Immature natural killer cell (primary cell): ENCODE data around the gene LIN52. TPM values are rescaled to one million over a fixed set of nuclear protein-coding genes. Genes with fewer than 3 reads are reported as not detected.

Experiments used
- DNase-seq, 3 donors: peaks; one replicate each; pipeline ENCODE4 v3.0.0; 2022; ENCODE audit warnings: mixed read lengths in 1 of 3
- H3K27ac Mint-ChIP-seq, 6 donors: one replicate each; pipeline ENCODE4 v1.8.0; 2020; ENCODE audit warnings: mixed read lengths in 6 of 6, mild to moderate bottlenecking in 5 of 6, inconsistent platforms in 4 of 6, moderate library complexity in 3 of 6
- H3K27me3 Mint-ChIP-seq, 3 donors: one replicate each; pipeline ENCODE4 v1.8.0; 2020 to 2021; ENCODE audit warnings: low read depth in 3 of 3, mild to moderate bottlenecking in 3 of 3, mixed read lengths in 3 of 3, moderate library complexity in 3 of 3, inconsistent platforms in 1 of 3
- H3K36me3 Mint-ChIP-seq, 3 donors: one replicate each; pipeline ENCODE4 v1.8.0; 2020; ENCODE audit warnings: mixed read lengths in 3 of 3, inconsistent platforms in 2 of 3, mild to moderate bottlenecking in 2 of 3
- H3K4me1 Mint-ChIP-seq, 2 donors: one replicate each; pipeline ENCODE4 v1.8.0; 2020; ENCODE audit warnings: inconsistent platforms in 2 of 2, mild to moderate bottlenecking in 2 of 2, mixed read lengths in 2 of 2, moderate library complexity in 1 of 2
- H3K4me3 Mint-ChIP-seq, 5 donors: one replicate each; pipeline ENCODE4 v1.8.0; 2020; ENCODE audit warnings: mild to moderate bottlenecking in 5 of 5, mixed read lengths in 5 of 5, inconsistent platforms in 3 of 5, moderate library complexity in 3 of 5
- H3K9me3 Mint-ChIP-seq, 6 donors: one replicate each; pipeline ENCODE4 v1.8.0; 2020; ENCODE audit warnings: mild to moderate bottlenecking in 6 of 6, mixed read lengths in 6 of 6, inconsistent platforms in 4 of 6, moderate library complexity in 3 of 6
- polyA plus RNA-seq, 3 donors: library from polyadenylated mRNA; unstranded; fragments of 300-500 nt; fragmentation: Illumina TruSeq; gene quantifications; one replicate each; pipeline ENCODE4 v1.2.3, GENCODE V29; 2021

LIN52 gene
- polyA plus RNA-seq, 3 donors from 2014 or later: 14.0 to 19.8 (median 16.3) TPM

DNA sequence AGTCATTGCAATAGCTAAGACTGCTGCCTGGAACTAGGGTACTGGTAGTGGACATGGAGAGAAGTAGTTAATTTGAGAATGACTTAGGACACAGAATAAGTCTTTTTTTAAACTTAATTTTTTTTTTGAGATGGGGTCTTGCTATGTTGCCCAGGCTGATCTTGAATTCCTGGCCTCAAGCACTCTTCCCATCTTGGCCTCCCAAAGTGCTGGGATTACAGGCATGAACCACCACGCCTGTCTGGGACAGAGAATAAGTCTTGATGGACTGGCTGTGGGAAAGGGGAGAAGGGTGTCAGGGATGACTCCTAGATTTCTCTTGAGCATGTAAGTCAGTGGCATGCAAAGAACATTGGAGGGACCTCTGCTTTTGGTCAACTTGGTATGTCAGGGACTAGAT, 42.9 kb downstream of the LIN52 start:
- Mint-ChIP-seq H3K4me1 (no peaks in the 10 kb centered on the region), H3K4me3 (no peak overlapping the region), H3K27ac (no peak overlapping the region), H3K9me3 (no peaks in the 10 kb centered on the region), H3K27me3 (peaks cover 0 to 2% (median 0%) of the 10 kb centered on the region in 3 donors), H3K36me3 (peaks cover 0 to 15% (median 13%) of the 10 kb centered on the region in 3 donors)
- no peak for DNase-seq

DNA sequence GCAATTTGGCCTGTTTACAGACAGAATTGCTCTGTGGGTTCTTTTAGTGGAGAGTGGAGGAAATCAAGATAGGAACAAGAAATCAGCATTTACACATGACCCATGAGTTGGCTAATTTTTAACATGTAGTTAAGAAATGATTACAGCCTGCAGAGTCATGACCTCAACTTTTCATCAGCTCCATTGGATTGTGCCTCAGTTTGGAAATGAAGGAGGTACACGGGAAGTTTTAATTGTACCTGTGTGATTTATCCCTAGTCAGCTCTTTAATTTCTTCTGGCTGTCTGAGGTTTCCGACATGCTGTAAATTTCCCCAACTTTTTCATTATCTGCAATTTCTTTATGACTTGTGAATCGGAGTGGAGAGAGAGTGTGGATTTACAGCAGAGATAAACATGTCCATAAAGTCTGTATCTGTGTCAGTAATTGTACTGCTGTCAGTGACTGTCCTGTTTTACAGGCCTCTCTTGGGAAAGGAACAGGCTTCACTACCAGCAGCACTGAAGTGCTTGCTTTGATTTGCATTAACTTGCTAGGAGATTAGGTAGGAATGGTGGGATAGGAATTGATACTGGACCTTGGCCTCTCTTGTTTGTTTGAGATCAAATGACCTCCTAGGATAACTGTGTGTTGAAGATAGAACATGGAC, 49.2 kb downstream of the LIN52 start:
- peaks cover 0 to 2% (median 0%) of the 10 kb centered on the region in 3 donors for H3K27me3 Mint-ChIP-seq
- peaks cover 18 to 27% of the 10 kb centered on the region in 2 donors for H3K4me1 Mint-ChIP-seq
- no peak overlapping the region for H3K4me3 Mint-ChIP-seq
- no peaks in the 10 kb centered on the region for H3K36me3 Mint-ChIP-seq
- no peak for DNase-seq
- peak overlapping the region in 4 of 6 donors; percentile 2 to 12 (median 6) for H3K27ac Mint-ChIP-seq
- no peaks in the 10 kb centered on the region for H3K9me3 Mint-ChIP-seq

DNA sequence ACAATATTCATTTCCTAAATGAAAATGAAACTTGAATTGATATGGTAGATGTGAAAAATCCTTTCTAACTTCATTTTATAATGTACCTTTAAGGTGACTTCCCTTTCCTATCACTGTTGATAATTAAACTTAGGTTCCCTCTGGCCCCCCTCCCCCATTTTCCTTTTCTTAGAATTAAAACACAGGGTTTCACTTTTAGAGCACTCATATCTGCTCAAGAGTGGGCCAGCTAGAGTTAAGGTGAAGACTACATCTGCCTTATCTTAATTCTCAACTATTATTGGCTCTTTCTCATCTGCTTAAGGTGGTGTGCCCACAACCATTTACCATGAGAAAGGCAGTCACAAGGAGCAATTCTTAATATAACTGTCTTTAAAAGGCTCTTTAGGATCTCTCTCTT, 49.7 kb downstream of the LIN52 start:
- no peak for DNase-seq
- peak overlapping the region in 4 of 6 donors; percentile 2 to 12 (median 6) for H3K27ac Mint-ChIP-seq
- no peak overlapping the region for H3K4me3 Mint-ChIP-seq
- H3K9me3 Mint-ChIP-seq: no peaks in the 10 kb centered on the region
- peaks cover 18 to 27% of the 10 kb centered on the region in 2 donors for H3K4me1 Mint-ChIP-seq
- peaks cover 0 to 2% (median 0%) of the 10 kb centered on the region in 3 donors for H3K27me3 Mint-ChIP-seq
- no peaks in the 10 kb centered on the region for H3K36me3 Mint-ChIP-seq

DNA sequence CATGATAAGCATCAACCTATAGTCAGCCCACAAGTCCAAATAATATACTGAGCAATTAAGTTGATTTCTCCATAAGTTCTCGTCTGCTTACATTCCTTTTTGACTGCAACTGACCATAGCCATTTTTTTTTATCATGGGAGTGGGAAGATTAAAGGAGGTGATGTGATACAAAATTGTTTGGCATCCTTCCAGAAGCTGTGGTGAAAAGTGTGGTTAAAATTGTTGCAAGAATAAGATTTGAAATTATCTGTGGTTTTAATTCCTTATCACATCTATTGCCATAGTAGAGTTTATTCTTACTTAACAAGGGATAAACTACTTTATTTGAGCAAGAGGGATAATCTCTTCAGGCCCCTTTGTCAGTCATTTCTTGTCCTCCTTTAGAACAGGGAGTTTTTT, 50.7 kb downstream of the LIN52 start:
- Mint-ChIP-seq H3K27ac (peak overlapping the region in 1 of 6 donors; percentile 56), H3K4me3 (no peak overlapping the region), H3K4me1 (peaks cover 18 to 27% of the 10 kb centered on the region in 2 donors), H3K36me3 (no peaks in the 10 kb centered on the region), H3K9me3 (no peaks in the 10 kb centered on the region), H3K27me3 (no peaks in the 10 kb centered on the region)
- no peak for DNase-seq

DNA sequence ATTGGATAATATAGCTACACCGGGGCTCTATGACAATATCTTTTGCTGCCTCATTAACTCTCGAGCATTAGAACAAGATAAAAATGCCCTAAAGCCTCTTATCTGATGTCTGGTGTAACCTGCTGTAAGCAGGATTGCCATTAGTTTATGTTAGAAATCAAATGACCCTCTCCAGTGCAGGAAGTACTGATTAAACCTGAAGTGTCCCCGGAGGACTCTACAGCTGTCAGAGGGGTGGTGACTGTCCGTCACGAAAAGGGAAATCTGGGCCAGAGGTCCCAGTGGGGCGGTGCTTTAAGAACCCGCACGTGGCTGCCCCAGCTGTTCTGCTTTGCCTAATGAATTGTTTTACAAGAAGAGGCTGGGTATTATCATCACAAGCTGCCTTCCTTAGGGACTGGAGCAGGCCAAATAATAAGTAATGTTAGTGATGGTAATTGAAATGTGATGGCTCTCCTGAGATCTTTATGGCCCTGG, 55.7 kb downstream of the LIN52 start:
- Mint-ChIP-seq H3K27ac (no peak overlapping the region), H3K36me3 (peaks cover 0 to 3% (median 0%) of the 10 kb centered on the region in 3 donors), H3K4me3 (no peak overlapping the region), H3K4me1 (peaks cover 22 to 24% of the 10 kb centered on the region in 2 donors), H3K9me3 (no peaks in the 10 kb centered on the region), H3K27me3 (no peaks in the 10 kb centered on the region)
- DNase-seq: no peak

DNA sequence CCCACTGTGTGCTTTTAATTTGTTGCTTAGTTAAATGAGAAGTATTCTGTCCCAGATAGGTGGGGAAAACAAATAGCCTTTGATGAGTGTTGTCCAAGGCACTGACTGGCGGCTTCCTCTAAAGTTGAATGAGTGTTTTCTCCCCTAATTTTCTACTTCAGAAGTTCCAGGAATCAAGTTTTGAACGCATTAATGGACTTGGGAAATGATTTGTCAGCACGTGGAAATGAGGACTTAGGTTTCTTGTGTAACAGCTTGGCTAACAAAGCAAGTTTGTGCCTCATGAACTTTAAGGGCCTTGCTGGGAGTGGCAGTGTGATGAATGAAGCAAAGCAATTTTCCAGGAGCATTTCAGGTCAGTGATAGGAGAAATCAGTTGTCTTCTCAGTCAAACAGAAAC, 56.9 kb downstream of the LIN52 start:
- Mint-ChIP-seq H3K27me3 (no peaks in the 10 kb centered on the region), H3K9me3 (no peaks in the 10 kb centered on the region), H3K4me3 (no peak overlapping the region), H3K36me3 (peaks cover 0 to 8% (median 0%) of the 10 kb centered on the region in 3 donors), H3K27ac (no peak overlapping the region), H3K4me1 (peaks cover 20 to 24% of the 10 kb centered on the region in 2 donors)
- no peak for DNase-seq

DNA sequence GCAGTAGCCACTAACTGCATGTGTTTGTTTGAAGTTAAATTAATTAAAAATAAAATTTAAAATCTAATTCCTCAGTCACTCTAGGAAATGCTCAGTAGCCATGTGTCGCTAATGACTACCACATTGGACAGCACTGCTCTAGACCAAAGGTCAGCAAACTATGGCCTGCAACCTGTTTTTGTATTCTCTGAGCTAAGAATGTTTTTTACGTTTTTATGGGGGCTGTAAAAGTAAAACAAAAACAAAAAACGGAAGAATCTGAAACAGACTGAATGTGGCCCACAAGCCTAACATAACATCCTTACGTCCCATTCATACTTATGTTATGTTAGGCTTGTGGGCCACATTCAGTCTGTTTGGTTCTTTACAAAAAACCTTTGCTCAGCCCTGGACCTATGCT, 57.8 kb downstream of the LIN52 start:
- Mint-ChIP-seq H3K4me1 (peaks cover 20 to 24% of the 10 kb centered on the region in 2 donors), H3K4me3 (no peak overlapping the region), H3K36me3 (peaks cover 0 to 8% (median 0%) of the 10 kb centered on the region in 3 donors), H3K27ac (no peak overlapping the region), H3K9me3 (no peaks in the 10 kb centered on the region), H3K27me3 (no peaks in the 10 kb centered on the region)
- DNase-seq: no peak

DNA sequence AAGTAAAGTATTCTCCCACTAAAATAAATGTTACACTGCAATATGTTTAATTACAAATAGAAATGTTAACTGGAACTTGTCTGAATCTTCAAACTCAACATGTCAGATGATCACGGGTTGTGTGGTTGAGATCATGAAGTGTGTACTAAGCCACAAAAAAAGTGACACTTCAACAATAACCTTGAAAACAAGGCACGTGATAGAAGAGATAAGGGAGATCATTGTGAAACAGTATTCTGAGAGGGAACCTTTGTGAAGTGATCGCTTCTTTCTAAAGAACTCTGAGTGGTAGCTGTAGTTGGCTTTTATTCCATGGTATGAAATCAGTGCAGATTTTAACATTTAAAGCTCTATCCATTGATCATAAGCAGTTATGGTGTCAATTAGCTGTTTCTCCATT, 60.0 kb downstream of the LIN52 start:
- Mint-ChIP-seq H3K4me3 (peak overlapping the region in 1 of 5 donors; percentile 43), H3K36me3 (peaks cover 0 to 8% (median 0%) of the 10 kb centered on the region in 3 donors), H3K9me3 (no peaks in the 10 kb centered on the region), H3K4me1 (peaks cover 20 to 24% of the 10 kb centered on the region in 2 donors), H3K27me3 (no peaks in the 10 kb centered on the region), H3K27ac (peak overlapping the region; percentile 23 to 77 (median 45))
- DNase-seq: peak; percentile 26 to 40 (median 27)

DNA sequence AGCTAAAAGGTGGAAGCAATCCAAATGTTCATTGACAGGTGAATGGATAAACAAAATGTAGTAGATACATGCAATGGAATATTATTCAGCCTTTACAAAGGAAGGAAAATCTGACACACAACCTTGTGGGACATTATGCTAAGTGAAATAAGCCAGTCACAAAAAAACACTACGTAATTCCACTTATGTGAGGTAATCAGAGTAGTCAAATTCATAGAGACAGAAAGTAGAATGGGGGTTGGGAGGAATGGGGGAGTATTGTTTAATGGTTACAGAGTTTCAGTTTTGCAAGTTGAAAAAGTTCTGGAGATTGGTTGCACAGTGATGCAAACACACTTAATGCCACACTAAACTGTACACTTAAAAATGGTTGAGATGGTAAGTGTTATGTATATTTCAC, 62.8 kb downstream of the LIN52 start:
- Mint-ChIP-seq H3K4me3 (no peak overlapping the region), H3K36me3 (peaks cover 0 to 8% (median 0%) of the 10 kb centered on the region in 3 donors), H3K27ac (no peak overlapping the region), H3K9me3 (no peaks in the 10 kb centered on the region), H3K4me1 (peaks cover 20 to 24% of the 10 kb centered on the region in 2 donors), H3K27me3 (peaks cover 0 to 2% (median 0%) of the 10 kb centered on the region in 3 donors)
- no peak for DNase-seq

DNA sequence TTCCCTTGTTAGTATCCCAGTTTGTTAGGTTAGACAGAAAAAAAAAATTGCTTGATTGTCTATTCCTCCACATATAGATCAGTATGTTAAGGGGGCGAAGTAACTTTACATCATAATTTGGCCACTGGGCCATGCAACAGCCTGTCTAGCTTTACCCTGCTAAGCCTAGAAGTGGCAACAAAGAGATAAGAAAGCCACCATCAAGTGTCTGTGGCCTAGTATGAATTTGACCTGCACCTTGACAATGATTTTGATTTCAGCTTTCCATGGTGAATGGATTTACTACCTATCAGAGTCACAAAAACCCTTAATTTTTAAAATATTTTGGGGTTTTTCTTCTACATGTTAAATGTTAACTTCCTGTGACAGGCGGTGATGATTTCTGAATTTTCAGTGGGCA, 63.9 kb downstream of the LIN52 start:
- H3K4me3 Mint-ChIP-seq: no peak overlapping the region
- H3K4me1 Mint-ChIP-seq: peaks cover 18 to 22% of the 10 kb centered on the region in 2 donors
- H3K9me3 Mint-ChIP-seq: no peaks in the 10 kb centered on the region
- H3K36me3 Mint-ChIP-seq: peaks cover 0 to 7% (median 0%) of the 10 kb centered on the region in 3 donors
- H3K27ac Mint-ChIP-seq: no peak overlapping the region
- no peak for DNase-seq
- peaks cover 0 to 2% (median 0%) of the 10 kb centered on the region in 3 donors for H3K27me3 Mint-ChIP-seq

DNA sequence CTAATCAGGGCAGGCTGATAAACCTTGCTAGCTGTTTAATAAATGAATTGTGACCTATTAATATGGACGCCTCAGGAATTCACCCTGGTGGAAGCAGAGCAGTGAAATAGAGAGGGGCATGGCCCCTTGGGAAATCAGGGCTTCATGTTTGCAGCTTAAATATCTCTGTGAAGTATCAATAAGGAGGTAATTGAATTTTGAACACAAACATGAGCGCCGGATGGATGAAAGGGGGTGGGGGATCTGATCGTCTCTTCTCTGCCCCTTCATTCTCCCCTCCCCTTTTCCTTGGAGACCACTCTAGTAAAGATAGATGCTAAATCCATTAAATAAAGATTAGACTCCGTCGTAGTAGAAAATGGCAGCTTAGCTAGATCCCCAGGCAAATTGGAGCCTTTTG, 70.5 kb downstream of the LIN52 start:
- H3K4me1 Mint-ChIP-seq: no peaks in the 10 kb centered on the region
- H3K27me3 Mint-ChIP-seq: peaks cover 0 to 2% (median 0%) of the 10 kb centered on the region in 3 donors
- H3K4me3 Mint-ChIP-seq: no peak overlapping the region
- peaks cover 0 to 3% (median 0%) of the 10 kb centered on the region in 3 donors for H3K36me3 Mint-ChIP-seq
- no peak overlapping the region for H3K27ac Mint-ChIP-seq
- no peak for DNase-seq
- no peaks in the 10 kb centered on the region for H3K9me3 Mint-ChIP-seq

DNA sequence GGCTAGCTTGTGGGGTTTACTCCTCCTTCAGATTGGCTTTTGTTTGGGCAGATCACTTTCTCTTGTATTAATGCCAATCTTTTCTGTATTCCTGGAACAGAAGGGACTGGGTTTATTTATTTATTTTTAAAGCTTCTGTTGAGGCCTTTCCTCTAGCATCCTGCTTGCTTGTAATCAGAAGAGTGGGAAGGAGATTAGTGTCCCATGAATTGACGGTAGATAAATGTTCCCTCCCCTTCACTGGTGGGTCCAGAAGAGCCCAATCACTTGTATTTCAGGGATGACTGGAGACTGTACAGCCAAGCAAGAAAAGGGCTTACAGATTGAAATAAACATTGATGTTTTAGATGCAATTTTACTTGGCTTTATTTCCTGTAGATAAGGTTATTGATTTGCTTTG, 71.0 kb downstream of the LIN52 start:
- Mint-ChIP-seq H3K9me3 (no peaks in the 10 kb centered on the region), H3K36me3 (peaks cover 0 to 3% (median 0%) of the 10 kb centered on the region in 3 donors), H3K4me1 (no peaks in the 10 kb centered on the region), H3K27me3 (peaks cover 0 to 2% (median 0%) of the 10 kb centered on the region in 3 donors), H3K27ac (no peak overlapping the region), H3K4me3 (no peak overlapping the region)
- no peak for DNase-seq

DNA sequence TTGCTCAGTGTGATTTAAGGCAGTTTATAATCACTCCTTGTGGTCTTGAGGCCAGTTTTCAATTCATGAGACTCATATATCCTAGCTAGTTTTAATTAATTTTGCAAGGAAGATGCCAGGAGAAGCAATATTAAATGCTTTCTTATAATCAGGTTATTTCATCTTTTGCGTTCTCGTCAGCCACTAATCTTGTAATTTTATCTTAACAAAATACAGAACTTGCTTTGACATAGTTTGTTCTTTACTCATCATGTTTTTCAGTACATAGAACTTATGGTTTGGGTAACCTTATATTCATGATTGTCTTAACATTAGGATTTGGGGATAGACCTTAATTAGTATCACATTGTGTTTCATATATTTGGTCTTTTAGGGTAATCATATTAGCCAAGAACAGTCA, 76.0 kb downstream of the LIN52 start:
- DNase-seq: no peak
- Mint-ChIP-seq H3K27me3 (peaks cover 0 to 1% (median 0%) of the 10 kb centered on the region in 3 donors), H3K27ac (no peak overlapping the region), H3K4me3 (no peak overlapping the region), H3K9me3 (no peaks in the 10 kb centered on the region), H3K4me1 (no peaks in the 10 kb centered on the region), H3K36me3 (peaks cover 4 to 27% (median 12%) of the 10 kb centered on the region in 3 donors)

DNA sequence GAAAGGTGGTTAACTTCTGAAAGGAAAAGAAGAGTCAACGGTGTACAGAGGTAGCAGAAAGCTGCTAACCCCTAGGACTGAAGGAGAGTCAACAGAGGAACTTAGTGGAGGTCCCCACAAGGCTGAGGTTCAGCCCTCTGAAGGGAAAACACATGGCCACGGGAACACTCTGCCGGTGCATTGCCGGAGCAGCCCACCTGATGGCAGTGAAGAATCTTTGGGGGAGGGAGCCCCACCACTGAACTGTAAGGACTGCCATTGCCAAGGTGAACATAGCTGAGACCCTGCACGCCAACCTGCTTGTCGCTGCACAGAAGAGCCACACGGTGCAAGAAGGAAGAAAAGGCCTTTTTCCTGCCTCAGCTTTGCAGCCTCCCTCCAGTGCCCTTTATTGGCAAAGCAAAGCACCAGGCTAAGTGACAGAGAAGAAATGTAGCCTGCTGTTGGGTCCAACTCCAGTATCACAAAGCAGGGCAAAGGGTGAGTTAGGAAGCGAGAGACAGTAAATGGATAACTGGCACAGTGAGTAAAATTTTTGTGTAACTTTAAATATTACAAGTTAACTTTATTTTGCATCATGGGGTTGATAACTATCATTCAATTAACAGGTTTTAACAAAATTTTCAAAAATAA, 76.9 kb downstream of the LIN52 start:
- H3K27ac Mint-ChIP-seq: no peak overlapping the region
- DNase-seq: no peak
- no peak overlapping the region for H3K4me3 Mint-ChIP-seq
- H3K36me3 Mint-ChIP-seq: peaks cover 4 to 27% (median 17%) of the 10 kb centered on the region in 3 donors
- H3K27me3 Mint-ChIP-seq: peaks cover 0 to 1% (median 0%) of the 10 kb centered on the region in 3 donors
- H3K4me1 Mint-ChIP-seq: no peaks in the 10 kb centered on the region
- H3K9me3 Mint-ChIP-seq: no peaks in the 10 kb centered on the region
